ENCODE data around the gene CDV3.

The CDV3 gene

DNA sequence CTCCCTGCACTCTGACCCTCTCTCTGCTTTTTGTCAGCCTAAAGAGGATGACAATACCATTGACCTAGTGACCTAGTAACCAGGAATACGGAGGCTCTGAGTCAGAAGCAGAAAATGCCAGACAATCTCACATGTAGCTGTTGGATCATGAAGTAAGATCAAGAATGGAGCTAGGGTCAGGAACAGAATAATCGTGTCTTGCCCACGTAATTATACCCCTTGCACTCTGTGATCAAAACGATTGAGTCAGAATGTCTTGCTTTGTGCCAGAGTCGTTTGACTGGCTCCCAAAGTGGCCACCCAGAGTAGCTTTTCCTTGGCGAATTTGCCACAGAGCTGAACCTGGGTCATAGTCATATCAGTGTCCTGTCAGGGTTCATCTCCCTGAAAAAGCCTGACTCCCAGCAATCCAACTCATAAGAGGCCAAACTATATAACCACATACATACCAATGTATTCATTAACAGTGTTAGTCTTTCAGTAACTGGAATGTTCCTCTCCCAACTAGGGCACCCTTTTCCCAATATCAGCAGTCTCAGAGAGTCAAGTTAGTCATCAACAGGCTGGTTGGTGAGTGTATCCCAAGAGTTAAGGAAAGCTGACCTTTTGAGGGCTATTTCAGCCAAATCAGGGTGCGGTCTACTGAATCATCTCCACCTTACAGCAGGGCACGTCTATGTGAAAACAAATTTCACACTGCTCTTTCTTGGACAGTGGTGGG lies 5.0 kb upstream of the CDV3 start:
- DNase-seq = peak; percentile 69

DNA sequence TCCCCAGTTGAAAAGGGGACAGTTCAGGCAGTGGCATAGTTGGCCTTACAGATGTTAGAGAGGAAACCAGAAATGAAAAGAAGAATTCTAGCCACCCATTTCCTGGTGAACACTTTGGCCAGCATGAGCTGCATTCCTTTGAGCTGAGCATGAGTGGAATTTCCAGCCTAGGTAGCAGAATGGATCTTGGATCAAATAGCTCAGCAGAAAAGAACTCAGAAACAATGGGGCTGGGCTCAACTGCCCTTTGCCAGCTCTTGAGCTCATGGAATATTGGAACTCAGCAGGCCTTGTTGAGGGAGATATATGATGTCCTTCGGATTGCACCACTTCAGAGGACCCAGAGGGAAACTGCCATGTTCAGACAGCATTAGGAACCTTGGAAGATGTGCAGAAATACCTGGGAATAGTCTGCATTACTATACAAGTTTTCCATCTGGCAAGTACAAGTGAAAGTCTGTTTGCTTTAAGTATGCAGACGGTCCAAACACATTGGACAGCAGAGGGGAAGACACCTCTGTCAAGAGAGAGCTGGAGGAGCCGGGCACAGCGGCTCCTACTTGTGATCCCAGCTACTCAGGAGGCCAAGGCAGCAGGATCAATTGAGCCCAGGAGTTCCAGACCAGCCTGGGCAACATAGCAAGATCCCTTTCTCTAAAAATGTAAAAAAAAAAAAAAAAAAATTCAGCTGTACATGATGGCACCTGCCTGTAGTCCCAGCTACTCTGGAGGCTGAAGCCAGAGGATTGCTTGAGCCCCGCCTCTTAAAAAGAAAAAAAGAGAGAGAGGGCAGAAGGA lies 3.1 kb upstream of the CDV3 start:
- no peak for DNase-seq

DNA sequence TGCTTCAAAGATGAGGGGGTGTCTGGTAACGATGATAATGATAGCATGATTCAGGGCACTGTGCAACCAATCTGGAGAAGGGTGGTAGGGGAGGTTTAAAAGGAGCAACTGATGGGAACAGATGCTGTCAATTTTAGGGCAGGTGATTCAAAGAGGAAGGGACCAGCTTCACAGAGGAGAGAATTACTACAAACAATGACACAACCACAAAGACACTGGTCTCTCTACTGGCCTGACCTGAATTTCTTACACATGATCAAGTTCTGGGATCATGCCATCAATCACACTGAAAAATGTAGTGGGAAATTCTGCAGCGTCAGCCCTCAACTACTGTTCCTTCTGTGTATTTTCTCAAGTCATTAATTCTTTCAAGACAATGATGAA lies 2.6 kb upstream of the CDV3 start:
- peak; percentile 43 for DNase-seq

DNA sequence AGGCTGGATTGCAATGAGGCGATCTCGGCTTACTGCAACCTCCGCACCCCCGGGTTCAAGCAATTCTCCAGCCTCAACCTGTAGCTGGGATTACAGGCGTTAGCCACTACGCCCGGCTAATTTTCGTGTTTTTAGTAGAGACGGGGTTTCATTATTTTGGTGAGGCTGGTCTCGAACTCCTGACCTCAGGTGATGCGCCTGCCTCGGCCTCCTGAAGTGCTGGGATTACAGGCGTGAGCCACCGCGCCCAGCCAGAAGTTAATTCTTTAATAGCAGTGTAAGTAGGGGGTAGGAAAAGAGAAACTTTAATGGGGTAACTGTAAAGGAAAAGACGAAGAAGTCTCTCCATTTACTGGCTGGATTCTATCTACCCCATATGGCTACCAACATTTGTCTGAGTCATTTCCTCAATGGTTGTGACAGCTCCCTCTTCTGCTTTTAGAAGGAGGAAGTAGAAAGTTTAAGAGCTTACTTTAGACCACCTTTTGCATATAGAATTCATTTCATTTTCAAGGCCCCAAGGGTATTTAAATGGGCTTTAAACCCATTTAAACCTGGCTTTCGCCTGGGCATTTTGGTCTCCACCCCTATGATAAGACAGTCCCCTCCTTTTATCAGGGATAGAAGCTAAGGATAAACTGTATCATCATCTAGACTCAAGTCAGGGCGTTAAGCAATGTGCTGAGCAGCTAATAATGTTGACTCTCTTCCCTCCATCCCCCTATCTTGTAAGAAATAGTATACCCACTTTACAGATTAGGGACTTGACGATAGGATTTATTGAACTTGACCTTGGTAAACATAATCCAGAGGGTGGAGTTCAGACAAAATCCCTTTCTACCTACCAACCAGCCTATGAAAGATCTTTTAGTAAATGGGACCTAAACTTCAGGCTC lies 1.1 kb upstream of the CDV3 start:
- DNase-seq = peak; percentile 88

DNA sequence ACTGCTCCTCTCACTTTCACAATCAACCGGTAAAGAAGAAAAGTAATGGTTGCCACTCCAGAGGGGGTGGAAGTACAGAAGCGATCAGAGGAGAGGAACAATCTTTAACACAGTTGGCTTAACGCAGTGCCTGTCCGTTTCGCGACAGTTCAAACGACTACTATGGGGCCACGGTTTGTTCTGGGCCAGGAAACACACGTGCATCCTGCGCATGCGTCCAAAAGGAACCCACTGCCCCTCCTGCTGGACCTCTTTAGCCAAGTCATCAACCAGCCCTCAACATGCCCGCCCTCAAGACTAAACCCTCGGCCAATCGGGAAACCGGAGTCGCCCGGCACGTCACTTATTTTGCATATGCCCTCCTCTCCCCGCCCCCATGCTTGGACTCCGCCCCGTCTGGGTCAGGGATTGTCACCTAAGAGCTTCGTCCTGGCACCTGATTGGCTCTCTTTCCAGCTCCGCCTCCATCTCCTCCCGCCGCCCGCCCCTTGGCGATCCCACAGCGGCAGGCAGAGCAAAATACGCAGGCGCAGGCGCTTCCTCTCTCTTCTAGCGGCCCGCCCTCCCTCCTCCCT lies 345 bp upstream of the CDV3 start:
- DNase-seq = peak; percentile 100

DNA sequence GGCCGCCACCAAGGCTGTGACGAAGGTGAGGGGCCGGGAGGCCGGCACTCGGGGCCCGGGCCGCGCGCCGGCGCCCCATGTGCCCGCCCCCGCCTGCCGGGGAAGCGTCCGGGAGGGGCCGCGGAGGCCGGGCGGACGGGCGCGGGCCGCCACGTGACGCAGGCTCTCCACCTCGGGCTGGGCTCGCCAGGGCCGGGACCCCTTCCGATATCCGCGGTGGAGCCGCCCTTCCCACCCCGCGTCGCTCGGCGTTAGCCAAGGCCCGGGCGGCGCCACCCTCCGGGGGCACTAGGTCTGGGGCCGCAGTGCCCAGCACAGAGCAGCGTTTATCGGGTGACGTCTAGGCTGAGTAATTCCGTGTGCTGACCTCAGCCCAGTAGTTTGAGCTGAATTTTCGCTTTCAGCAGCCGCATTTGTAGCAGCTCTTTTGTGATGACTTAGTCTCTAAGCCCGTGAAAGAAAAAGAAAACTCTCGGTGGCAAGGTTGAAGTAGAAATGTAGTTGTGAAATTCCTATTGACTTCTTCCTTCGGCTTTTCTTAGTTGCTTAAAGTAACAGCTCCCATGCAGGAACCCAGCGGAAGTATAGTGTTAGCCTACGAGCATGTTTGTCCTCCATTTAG lies 885 bp downstream of the CDV3 start:
- DNase-seq = peak; percentile 96

DNA sequence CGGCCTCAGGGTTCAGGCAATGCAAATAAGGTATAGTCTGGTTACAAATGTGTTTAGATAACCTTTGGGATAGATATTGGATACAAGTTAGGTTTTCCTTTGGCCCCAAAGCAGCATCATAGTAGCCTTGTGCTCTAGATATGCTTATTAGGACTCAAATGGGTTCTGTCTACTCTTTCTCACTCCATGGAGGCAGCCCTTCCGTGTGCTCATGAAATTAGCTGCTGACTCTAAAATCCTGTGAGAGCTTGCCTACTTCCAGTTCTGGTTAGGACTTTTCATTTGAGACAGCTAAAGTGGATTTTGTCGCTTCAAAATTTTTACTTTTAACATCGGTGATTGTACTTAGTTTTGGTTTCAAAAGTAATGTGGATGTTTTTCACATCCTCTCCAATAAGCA lies 1.6 kb downstream of the CDV3 start:
- peak; percentile 45 for DNase-seq

DNA sequence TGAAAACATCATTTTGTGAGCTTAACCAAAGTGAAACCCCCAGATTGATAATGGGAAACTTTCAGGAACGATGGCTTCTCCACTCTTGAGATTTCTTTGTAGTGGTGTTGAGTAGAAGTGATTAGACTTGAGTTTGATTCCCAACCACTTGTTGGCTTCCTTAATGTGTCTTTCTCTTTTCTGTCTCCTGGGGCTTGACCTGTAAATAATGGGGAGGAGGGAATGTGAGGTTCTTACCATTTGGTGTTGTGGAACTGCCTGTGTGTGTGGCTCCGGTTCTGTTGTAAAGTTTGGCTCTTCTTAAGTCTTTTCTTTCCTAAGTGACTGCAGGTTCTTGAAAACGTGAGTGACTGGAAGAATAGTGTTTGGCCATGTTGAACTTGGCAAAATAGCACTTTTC lies 2.7 kb downstream of the CDV3 start:
- DNase-seq = no peak

DNA sequence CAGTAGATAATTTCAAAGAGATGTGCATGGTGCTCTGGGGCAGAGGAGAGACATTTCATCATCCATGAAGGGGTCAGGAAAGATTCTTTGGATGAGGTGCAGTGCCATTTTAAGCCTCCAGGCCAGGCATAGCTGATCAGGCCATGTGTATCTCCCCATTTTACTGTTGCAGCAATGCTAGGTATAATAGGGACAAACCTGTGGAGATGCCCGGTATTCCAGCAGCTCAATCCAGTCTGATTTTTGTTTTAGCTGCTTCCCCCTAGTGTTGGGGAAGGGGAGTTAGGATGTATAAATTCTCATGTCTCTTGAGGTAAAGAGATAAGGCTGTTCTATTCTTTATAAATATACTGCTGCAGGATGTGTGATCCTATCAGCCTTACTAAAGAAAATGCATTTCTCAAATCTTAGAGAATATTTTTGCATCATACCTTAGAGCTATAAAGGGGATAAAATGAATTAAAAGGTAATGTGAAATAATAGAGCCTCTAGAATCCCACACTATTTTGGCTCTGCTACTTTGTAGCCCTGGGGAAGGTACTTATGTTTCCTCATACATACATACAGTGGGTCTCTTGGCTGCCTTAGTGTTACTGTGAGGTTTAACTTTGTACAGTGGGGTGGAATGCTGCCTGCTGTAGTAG lies 5.2 kb downstream of the CDV3 start:
- DNase-seq = no peak

DNA sequence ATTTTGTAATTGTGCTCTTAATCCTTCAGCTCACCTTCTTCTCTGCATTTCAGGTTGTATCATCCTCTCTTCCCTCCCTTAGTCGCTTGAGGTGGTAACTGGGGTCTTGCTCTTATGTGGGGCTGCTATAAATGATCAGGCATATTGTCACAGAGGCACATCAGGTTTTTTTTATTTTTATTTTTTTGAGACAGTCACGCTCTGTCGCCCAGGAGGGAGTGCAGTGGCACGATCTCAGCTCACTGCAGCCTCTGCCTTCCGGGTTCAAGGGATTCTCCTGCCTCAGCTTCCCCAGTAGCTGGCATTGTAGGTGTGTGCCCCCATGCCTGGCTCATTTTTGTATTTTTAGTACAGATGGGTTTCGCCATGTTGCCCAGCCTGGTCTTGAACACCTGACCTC lies 9.9 kb downstream of the CDV3 start:
- DNase-seq = no peak

DNA sequence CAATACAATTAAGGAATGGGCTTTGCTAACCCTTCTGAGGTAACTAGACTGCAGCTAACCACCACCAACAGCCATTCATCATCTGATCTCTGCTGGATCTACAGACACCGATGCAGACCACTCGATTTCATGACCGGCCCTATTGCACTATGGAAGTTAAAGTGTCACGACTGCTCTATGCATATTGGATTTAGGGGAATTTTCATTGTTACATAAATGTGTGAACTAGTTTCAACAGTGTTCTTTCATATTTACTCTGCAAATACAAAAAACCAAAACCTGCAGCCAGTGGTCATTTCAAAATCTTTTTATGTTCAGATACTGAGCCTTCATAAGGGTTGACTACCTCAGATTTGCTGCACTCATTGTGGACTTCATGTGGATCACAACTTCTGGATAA lies 14.5 kb downstream of the CDV3 start:
- DNase-seq = no peak

DNA sequence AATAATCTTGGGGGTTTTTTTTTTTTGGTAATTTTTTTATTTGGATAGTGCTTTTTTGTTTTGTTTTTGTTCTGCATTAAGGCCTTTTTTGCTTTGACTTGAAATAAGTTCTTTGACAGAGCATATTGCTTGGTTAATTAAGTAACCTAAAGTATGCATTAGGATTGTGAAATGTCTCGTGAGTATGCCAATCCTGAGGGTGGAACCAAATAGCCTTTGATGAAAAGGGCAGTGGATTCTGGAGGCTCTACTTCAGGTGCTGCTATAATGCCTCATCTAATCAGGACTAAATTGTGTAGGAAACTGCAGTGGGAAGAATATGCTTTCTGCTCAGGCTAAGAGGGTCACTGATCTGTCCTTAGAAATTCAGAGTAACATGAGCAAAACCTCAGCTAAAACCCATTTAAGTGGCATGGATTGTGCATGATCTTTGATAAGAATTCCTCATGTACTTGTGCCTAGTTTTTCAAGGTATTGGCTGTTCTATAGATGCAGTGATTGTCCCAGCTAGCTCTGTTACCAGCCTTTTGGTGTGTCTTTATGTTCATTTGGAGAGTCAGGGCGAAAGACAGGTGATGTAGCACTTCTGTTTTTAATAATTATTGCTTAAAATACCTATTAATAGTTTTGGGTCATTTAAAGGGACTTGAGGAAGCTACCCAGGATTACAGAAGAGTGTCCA lies 15.4 kb downstream of the CDV3 start:
- no peak for DNase-seq

DNA sequence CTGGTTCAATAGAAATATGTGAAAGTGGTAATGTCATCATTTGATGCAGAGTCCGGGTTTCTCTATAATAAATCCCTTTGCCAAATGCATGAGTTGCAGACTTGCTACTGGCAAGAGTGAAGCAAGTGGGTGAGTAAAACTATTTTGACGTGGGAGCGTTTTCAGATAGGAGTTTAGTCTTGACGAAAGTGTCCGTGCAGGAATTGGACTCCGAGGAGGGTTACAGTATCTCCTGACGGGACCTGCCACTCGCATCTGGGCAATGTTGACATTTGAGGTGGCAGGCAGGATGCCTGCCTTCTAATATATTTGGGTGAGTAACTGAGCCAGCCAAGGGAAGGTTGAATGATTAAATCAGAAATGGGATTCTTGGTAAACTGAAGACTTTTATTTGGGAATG lies 16.0 kb downstream of the CDV3 start:
- DNase-seq = no peak

DNA sequence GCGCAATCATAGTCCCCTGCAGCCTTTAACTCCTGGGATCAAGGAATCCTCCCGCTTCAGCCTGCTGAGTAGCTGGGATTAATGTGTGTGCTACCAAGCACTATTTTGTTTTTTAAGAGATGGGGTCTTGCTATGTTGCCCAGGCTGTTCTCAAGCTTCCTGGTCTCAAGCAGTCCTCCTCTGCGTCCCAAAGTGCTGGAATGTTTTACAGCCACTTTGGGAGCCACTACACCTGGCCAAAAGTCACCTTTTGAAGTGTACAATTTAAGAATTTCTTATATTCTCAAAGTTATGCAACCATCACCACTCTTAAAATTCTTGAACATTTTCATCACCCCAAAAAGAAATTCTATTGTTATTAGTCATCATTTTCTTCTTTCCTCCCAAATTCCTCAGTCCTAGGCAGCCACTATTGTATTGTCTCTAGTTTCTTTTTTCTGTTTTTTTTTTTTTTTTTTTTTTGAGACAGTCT lies 17.8 kb downstream of the CDV3 start:
- DNase-seq = no peak

DNA sequence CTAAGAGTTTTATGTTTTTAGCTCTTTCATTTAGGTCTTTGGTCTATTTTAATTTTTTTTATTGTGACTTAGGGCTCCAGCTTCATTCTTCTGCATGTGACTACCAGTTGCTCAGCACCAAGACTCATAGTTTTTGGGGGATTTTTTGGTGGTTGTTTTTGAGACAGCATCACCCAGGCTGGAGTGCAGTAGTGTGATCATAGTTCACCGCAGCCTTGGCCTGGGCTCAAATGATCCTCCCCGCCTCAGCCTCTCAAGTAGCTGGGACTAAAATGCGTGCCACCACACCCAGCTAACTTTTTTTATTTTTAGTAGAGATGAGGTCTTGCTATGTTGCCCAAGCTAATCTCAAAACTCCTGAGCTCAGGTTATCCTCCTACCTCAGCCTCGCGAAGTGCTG lies 19.4 kb downstream of the CDV3 start:
- DNase-seq = no peak

DNA sequence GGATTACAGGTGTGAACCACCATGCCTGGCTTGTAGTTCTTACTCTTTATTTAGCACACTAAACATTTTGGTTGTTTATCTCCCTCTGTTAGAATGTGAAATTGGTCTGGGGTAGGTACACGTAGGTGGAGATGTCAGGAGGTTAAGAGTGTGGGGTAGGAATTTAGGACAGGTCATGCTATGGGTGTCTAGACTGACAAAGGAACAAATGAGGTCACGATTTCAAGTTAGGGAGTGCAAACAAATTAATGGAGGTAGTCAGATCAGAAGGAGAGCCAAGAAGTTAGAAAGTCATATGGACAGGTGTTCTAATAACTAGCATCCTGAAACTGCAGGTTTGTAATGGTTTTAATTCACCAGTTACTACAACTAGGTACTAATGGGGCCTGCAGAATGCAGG lies 19.8 kb downstream of the CDV3 start:
- no peak for DNase-seq

DNA sequence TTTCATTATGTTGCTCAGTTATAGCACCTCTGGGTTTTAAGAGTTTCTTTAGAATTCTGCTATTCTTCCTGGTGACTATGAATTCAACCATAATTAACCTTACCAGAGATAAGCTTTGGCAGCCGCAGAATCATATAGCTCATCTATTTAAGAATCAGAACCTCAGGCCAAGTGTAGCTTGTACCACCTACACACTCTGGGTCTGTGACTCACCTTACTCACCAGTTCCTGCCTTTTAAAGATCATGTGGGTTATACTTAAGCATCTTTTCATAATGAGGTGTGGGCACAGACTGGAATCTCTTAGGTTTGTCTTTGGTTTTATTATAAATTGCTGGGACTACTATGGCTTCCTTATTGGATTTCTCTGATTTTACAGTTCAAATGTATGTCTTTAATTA lies 21.9 kb downstream of the CDV3 start:
- DNase-seq = no peak

DNA sequence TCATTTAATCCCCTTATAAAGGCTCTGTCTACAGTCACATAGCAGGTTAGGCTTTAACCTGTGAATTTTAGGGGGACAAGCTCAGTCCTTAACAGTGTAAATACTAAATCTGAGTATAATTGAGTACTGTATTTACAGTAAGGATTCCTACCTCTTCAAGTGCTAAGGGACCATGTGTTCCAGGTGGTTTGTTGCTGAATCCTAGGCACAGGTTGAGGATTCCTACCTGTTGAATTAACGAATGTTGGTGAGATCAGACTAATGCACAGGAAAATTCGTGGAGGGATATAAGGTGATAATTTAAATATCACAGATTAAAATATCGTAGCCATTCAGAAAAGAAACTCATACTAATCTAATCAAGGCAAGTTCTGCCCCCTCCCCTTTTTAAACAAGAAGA lies 24.9 kb downstream of the CDV3 start:
- DNase-seq = no peak

DNA sequence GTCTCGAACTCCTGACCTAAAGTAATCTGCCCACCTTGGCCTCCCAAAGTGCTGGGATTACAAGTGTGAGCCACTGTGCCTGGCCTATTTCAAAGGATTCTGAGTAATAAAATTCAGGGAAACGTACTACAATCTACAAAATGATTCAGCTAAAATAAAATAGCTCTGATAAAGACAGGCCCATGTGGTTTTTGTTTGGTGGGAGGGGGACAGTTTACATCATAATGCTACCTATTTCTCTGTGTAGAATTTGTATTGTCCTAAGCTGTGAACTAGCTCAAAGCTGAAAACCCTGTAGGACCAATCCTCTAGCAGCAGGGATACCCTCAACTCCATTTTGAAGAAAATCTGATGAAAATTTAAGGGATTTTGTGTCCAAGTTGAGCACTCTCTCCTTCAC lies 25.8 kb downstream of the CDV3 start:
- no peak for DNase-seq

DNA sequence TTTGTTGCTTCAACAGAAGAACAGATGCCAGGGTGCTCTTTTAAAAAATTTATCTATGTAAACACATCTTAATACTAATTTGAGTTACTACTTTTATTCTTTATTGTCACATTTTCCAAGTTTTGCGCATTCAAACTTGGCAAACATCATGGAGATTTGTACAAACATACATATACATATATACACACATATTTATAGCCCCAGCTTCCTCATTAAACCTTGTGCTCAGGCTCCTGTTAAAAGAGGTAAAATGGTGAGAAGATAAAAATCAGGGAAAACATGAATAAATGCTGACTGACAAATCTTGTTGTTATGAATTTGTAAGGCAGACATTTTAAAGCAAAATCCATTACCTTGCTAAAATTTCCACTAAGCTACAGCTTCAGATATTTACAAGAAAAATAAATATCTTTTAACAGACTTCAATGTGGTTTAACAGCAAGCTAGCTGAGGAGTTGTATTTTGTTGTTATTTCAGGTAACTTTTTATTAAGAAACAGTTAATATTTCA lies 27.1 kb downstream of the CDV3 start:
- no peak for DNase-seq

DNA sequence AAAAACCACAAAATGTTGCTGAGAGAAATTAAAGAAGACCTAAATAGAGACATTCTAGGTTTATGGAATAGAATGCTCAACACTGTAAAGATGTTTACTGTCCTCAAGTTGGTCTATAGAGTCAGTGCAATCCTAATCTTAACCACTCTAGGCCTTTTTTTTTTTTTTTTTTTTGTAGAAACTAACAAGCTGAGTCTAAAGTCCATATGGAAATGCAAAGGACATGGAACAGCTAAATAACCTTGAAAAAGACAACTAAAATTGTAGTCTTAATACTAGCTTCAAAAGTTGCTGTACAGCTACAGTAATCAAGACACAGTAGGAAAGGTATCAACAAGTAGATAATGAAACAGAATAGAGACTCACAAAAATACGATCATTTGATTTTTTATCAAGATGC lies 32.9 kb downstream of the CDV3 start:
- no peak for DNase-seq

Measured in suppressor macrophage treated with lipopolysaccharide for 4 hours (primary cell).